Kidney (tissue), 14 donors: Measurements from ENCODE around the gene DVL2. TPM values are rescaled to one million over a fixed set of nuclear protein-coding genes. Genes with fewer than 3 reads are reported as not detected.

Source experiments
- DNase-seq, 5 donors: peaks; one replicate each; pipeline ENCODE4 v3.0.0-alpha.2; 2013 to 2020
- FAIRE-seq: peaks from 2 replicates; lab custom pipeline; 2012; peaks lifted over from hg19 to GRCh38; lab: Jason Lieb, UNC
- H3K27ac ChIP-seq, 2 donors: one replicate each; pipeline ENCODE4 v1.7.0; 2013; ENCODE audit warnings: low read depth in 2 of 2, low read length in 2 of 2, inconsistent platforms in 1 of 2
- H3K27me3 ChIP-seq: one replicate; pipeline ENCODE4 v1.7.1; 2013; ENCODE audit warnings: low read length, inconsistent platforms; ENCODE audit not compliant: control insufficient read depth, insufficient read depth
- H3K36me3 ChIP-seq, 3 donors: one replicate each; pipeline versions ENCODE4 v1.7.0 to v1.7.1; 2013; ENCODE audit warnings: low read length in 3 of 3, control low read depth in 1 of 3, inconsistent platforms in 1 of 3; ENCODE audit not compliant: insufficient read depth in 3 of 3, control insufficient read depth in 2 of 3
- H3K4me1 ChIP-seq, 3 donors: one replicate each; pipeline versions ENCODE4 v1.7.0 to v1.7.1; 2013; ENCODE audit warnings: low read length in 3 of 3, inconsistent platforms in 1 of 3, low read depth in 1 of 3; ENCODE audit not compliant: control insufficient read depth in 2 of 3, insufficient read depth in 2 of 3
- H3K4me3 ChIP-seq, 3 donors: one replicate each; pipeline versions ENCODE4 v1.7.0 to v1.8.1; 2013; ENCODE audit warnings: low read length in 3 of 3, control low read depth in 1 of 3, inconsistent platforms in 1 of 3
- H3K9ac ChIP-seq, 3 donors: one replicate each; pipeline versions ENCODE4 v1.7.0 to v1.7.1; 2013; ENCODE audit warnings: low read length in 3 of 3, control low read depth in 1 of 3, inconsistent platforms in 1 of 3
- H3K9me3 ChIP-seq, 3 donors: one replicate each; pipeline versions ENCODE4 v1.7.0 to v1.7.1; 2013; ENCODE audit warnings: low read length in 3 of 3, control low read depth in 1 of 3, inconsistent platforms in 1 of 3; ENCODE audit not compliant: control insufficient read depth in 2 of 3, insufficient read depth in 1 of 3
- intact Hi-C: fragments of 100-400 bp; cut with DNase I; formaldehyde crosslinking; loops from one replicate; pipeline ENCODE4 v1.11.1; 2022
- polyA plus RNA-seq: library from polyadenylated mRNA; stranded (reverse); fragments of 350-450 nt; fragmentation: Illumina TruSeq; extraction: RNeasy Lipid Tissue Mini Kit (QIAGEN cat#74804); gene quantifications from one replicate; pipeline ENCODE4 v1.2.3, GENCODE V29; 2014; ENCODE audit warnings: low read depth, low replicate concordance; ENCODE audit not compliant: insufficient read depth
- total RNA-seq: library from RNA; stranded (reverse); fragmentation: NEBNext Ultra II Directional; extraction: Animal tissue kit (Norgen Biotek cat#: 25700); gene quantifications from one replicate; pipeline ENCODE4 v1.2.1, GENCODE V29; 2021
- TF ChIP-seq, protein P1 (sequence below): IDR thresholded peaks from 3 replicates; pipeline ENCODE4 v1.5.1; 2012; ENCODE audit warnings: mild to moderate bottlenecking, moderate library complexity, borderline replicate concordance; ENCODE audit not compliant: insufficient read depth; ENCODE audit errors: extremely low read depth
- donor health status: control.
- donor health status: control.
- donor health status: control.
- donor health status: control.
- donor health status: control.
- donor health status: DM: yes; HTN: yes; CAD: no.
- donor health status: Normal renal cell carcinoma (clear cell type).

Gene DVL2
- total and polyA plus RNA-seq, 2 donors from 2014 or later: 18.0 to 35.8 TPM

DNA sequence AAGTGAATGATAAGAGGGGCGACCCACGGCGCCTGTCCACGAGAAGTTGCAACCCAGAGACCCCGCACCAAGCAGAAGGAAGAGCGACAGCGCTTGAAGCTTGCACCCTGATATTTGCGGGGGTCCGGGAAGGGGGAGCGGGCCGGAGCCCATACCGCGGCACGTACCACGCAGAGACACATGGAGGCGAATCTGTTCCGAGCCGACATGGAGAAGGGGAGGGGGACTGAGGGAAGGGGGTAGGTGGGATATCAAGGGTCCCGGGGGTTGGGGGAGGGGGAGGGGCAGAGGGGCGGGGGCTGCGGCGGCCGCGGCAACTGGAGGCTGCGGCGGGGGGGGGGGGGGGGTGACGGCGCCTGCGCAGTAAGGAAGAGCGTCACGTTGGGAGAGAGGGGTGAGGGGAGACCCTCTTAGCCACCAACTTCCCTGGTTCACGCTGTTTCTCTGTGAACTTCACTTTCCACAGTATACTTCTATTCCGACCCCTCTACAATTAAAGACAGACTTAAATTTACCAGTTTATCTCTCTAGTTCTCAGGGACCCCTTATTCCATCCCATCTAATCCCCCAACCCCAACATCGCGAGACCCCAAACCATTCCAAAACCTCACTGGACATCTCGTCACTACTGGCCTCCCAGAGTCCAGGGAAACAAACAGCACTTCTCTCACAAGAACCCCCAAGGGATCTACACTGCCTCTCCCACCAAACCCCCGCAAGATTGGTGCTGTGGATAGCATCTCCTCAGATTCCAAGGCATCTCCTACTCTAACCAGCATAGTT lies 22.6 kb downstream of the DVL2 start:
- Histone ChIP-seq H3K4me3 (peak overlapping the region in 1 of 3 donors; percentile 12), H3K27me3 (no peaks in the 10 kb centered on the region), H3K9ac (peak overlapping the region in 1 of 3 donors; percentile 32), H3K4me1 (peaks cover 4 to 12% (median 11%) of the 10 kb centered on the region in 3 donors), H3K9me3 (no peaks in the 10 kb centered on the region), H3K27ac (no peak overlapping the region), H3K36me3 (no peaks in the 10 kb centered on the region)
- TF ChIP-seq, protein P1, sequence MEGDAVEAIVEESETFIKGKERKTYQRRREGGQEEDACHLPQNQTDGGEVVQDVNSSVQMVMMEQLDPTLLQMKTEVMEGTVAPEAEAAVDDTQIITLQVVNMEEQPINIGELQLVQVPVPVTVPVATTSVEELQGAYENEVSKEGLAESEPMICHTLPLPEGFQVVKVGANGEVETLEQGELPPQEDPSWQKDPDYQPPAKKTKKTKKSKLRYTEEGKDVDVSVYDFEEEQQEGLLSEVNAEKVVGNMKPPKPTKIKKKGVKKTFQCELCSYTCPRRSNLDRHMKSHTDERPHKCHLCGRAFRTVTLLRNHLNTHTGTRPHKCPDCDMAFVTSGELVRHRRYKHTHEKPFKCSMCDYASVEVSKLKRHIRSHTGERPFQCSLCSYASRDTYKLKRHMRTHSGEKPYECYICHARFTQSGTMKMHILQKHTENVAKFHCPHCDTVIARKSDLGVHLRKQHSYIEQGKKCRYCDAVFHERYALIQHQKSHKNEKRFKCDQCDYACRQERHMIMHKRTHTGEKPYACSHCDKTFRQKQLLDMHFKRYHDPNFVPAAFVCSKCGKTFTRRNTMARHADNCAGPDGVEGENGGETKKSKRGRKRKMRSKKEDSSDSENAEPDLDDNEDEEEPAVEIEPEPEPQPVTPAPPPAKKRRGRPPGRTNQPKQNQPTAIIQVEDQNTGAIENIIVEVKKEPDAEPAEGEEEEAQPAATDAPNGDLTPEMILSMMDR: no peak
- no peak for FAIRE-seq
- DNase-seq: peak in 3 of 5 donors; percentile 40 to 81 (median 63)
- intact Hi-C loops: no loop called here

DNA sequence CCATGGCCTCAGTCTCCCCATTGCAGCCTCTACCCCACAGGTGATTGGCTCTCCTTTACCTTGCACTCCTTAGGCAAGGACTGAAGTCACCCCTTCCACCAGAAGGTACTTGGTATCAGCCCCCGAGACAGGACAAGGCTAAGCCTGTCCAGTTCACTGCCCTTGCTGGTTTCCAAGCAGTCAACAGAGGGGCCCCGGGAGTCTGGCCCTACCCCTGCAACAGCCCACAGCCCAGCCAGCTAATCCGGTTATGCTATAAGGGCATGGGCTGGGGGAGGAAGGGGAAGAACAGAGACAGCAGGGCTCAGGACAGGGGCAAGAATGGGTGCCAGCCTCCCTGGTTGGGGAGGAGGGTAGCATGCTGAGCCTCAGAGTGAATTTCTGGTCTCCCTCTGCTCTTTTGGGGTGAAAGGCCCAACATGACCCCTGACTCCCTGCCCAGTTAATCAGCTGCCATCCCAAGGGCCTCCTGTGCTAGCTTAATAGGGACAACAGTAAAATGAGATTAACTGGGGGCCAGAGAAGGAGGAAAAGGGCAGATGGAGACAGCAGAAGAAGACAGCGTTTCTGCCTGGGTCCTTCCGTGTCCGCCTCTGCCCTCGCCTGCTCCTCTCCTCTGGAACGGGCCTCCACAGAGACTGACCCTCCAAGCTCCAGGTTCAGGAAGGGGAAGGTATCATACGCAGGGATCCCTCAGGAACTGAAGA lies 25.4 kb downstream of the DVL2 start:
- Histone ChIP-seq H3K9me3 (no peaks in the 10 kb centered on the region), H3K36me3 (peaks cover 0 to under 1% (median 0%) of the 10 kb centered on the region in 3 donors), H3K4me1 (peaks cover 0 to 4% (median under 1%) of the 10 kb centered on the region in 3 donors), H3K4me3 (no peak overlapping the region), H3K27ac (no peak overlapping the region), H3K27me3 (no peaks in the 10 kb centered on the region), H3K9ac (no peak overlapping the region)
- DNase-seq (no peak), FAIRE-seq (no peak)
- intact Hi-C loops: no loop called here
- TF ChIP-seq, protein P1: no peak

DNA sequence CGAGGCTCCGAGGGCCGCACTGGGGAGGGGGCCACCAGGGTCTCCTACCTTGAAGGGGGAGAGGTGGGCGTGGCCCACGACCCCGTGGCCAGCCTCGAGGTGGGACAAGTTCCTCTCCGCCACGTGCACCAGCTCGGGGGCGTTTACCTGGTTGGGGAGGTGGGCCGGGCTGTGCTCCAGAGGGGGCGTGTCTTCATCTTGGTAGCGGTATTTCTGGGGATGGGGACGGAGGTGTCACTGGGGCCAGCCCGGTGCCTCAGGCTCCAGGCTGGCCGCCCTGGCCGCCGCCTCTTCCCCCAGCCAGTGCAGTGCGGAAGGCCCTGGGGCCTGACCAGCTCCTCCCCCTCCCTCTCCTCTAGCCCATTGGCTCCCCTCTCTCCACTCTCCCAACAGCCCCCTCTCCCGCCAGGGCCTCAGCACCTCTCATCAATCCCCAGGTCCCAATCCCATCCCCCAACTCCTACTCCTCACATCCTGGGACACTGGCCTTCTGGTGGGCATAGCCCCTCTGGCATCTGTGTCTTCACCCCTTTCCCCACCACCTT lies 26.2 kb downstream of the DVL2 start:
- peak in 3 of 5 donors; percentile 43 to 88 (median 65) for DNase-seq
- H3K36me3 ChIP-seq: peaks cover 0 to 5% (median 0%) of the 10 kb centered on the region in 3 donors
- no peak for FAIRE-seq
- TF ChIP-seq, protein P1: no peak
- H3K9me3 ChIP-seq: no peaks in the 10 kb centered on the region
- intact Hi-C loops: no loop called here
- no peak overlapping the region for H3K4me3 ChIP-seq
- H3K27ac ChIP-seq: no peak overlapping the region
- no peak overlapping the region for H3K9ac ChIP-seq
- H3K4me1 ChIP-seq: no peaks in the 10 kb centered on the region
- H3K27me3 ChIP-seq: no peaks in the 10 kb centered on the region
